Activated CD4-positive, alpha-beta memory T cell treated with anti-CD3 and anti-CD28 coated beads, Interleukin-2, amount 10 ng/mL, durations not matched to agents 7 days and 5 days (primary cell): ENCODE results near the gene STK4. TPM values are rescaled to one million over a fixed set of nuclear protein-coding genes. Genes with fewer than 3 reads are reported as not detected.
A peak's percentile ranks its signal among the peaks of the same experiment; 100 is the strongest.

ENCODE experiments used
- CTCF ChIA-PET: fragments of 350-600 bp; sonication (Branson Sonifier 250); formaldehyde crosslinking; loops from one replicate; lab custom pipeline; 2021; ENCODE audit warnings: antibody characterized with exemption, inconsistent platforms; lab: Charles Lee
- POLR2A ChIA-PET: fragments of 350-600 bp; sonication (Branson Sonifier 250); formaldehyde crosslinking; loops from one replicate; lab custom pipeline; 2021; ENCODE audit warnings: antibody characterized with exemption; lab: Charles Lee
- DNase-seq: peaks from one replicate; pipeline ENCODE4 v3.0.0-alpha.2; 2020
- H3K27ac Mint-ChIP-seq: one replicate; pipeline ENCODE4 v1.8.0; 2021; ENCODE audit warnings: mild to moderate bottlenecking, mixed read lengths
- H3K27me3 Mint-ChIP-seq: one replicate; pipeline ENCODE4 v1.8.0; 2021; ENCODE audit warnings: mixed read lengths
- H3K36me3 Mint-ChIP-seq: one replicate; pipeline ENCODE4 v1.8.0; 2021; ENCODE audit warnings: low read depth, mixed read lengths
- H3K4me1 Mint-ChIP-seq: one replicate; pipeline ENCODE4 v1.8.0; 2021; ENCODE audit warnings: mixed read lengths
- H3K4me3 Mint-ChIP-seq: one replicate; pipeline ENCODE4 v1.8.0; 2021; ENCODE audit warnings: mild to moderate bottlenecking, mixed read lengths
- H3K9me3 Mint-ChIP-seq: one replicate; pipeline ENCODE4 v1.8.0; 2021; ENCODE audit warnings: mixed read lengths
- total RNA-seq, 2 experiments: library from RNA; stranded (reverse); gene quantifications; one replicate each; pipeline ENCODE4 v1.2.3, GENCODE V29; 2021

STK4 gene
- total RNA-seq, 2 experiments from 2014 or later, result 204 to 213 TPM

DNA sequence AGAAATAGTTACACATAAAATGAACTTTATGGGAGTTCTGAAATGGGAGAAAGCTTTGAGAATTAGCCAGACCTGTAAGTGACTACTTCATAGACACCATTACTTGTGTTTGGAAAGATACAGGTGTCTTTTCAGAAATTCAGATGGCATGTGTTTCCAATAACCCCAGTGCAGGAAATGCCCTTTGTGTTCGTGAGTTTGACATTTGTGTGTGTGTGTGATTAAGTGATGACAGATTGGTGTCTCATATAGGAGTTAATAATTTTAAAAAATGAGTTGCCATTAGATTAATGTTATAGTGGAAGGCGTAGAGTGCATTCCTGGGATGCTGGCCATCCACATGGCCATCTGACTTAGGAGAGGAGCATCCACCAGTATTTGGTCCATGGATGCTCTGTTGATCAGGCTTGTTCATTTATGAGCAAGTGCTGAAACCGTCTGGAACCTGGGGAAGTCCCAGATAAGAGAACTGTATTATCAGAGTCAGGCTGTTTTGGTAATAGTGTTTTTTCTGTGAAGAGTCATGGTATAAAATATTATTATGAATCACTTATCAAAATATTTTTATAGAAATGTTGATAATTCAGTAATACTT, 3.1 kb downstream of the STK4 start:
- POLR2A ChIA-PET, result interaction anchor here (1.0 to 2.2 kb wide), 2 partner anchors 10 to 20 kb away, joined by 3 to 10 read pairs; partner anchors contain the start of gene TOMM34
- no peaks in the 10 kb centered on the region for H3K27me3 Mint-ChIP-seq
- no peak for DNase-seq
- peak overlapping the region; percentile 94 for H3K4me3 Mint-ChIP-seq
- H3K27ac Mint-ChIP-seq, result peak overlapping the region; percentile 98
- no peaks in the 10 kb centered on the region for H3K9me3 Mint-ChIP-seq
- peaks cover 55% of the 10 kb centered on the region for H3K4me1 Mint-ChIP-seq
- peaks cover 66% of the 10 kb centered on the region for H3K36me3 Mint-ChIP-seq
- CTCF ChIA-PET, result interaction anchor here (0.6 to 2.3 kb wide), 2 partner anchors 9 to 283 kb away, joined by 3 to 25 read pairs; no protein-coding TSS in a partner anchor

DNA sequence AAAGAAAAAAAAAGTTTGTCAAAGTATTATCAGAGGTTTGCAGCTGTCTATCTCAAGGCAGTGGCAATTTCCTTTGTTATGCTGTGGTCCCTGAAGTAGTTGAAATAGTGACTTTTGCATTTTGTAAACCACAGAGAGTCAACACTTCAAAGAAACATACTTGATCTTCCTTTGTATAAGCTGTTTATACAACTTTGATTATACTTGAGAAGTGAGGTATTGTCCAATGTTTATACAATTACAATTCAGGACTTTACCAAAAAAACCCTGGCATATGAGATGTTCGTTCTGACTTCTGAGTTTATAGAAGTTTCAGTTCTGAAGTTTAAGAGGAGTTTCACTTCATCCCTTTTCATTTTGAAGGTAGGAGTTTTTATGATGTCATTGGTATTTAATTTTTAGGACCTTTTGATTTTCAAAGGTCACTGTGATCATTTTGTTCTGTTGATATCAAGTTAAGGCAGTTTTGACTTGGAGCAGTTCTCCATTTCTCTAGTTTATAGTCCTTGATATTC, 4.0 kb downstream of the STK4 start:
- Mint-ChIP-seq H3K27me3 (no peaks in the 10 kb centered on the region), H3K9me3 (no peaks in the 10 kb centered on the region), H3K27ac (peak overlapping the region; percentile 93), H3K4me3 (peak overlapping the region; percentile 76), H3K36me3 (peaks cover 75% of the 10 kb centered on the region), H3K4me1 (peaks cover 57% of the 10 kb centered on the region)
- POLR2A ChIA-PET, result interaction anchor here (0.6 to 2.7 kb wide), 9 partner anchors 9 to 1095 kb away, joined by 3 to 22 read pairs (median 5); partner anchors contain the start of genes TOMM34 and YWHAB
- CTCF ChIA-PET, result interaction anchor here (1.0 to 1.9 kb wide), 2 partner anchors 27 to 74 kb away, joined by 4 read pairs; no protein-coding TSS in a partner anchor
- no peak for DNase-seq

- Mint-ChIP-seq H3K27ac (peak overlapping the region; percentile 53), H3K36me3 (peaks cover 81% of the 10 kb centered on the region), H3K27me3 (no peaks in the 10 kb centered on the region), H3K4me3 (no peak overlapping the region), H3K9me3 (no peaks in the 10 kb centered on the region), H3K4me1 (peaks cover 72% of the 10 kb centered on the region)
- DNase-seq, result no peak
- ChIA-PET POLR2A (interaction anchor here (1.7 kb wide), 1 partner anchor 10 kb away, joined by 4 read pairs; no protein-coding TSS in a partner anchor), CTCF (no interaction called here)
Observed at GRCh38 chr20:44973053-44973452, 6.7 kb downstream of the STK4 start.

GRCh38 chr20:44976698-44977097, 10.4 kb downstream of the STK4 start:
- H3K4me1 Mint-ChIP-seq, result peaks cover 74% of the 10 kb centered on the region
- peaks cover 86% of the 10 kb centered on the region for H3K36me3 Mint-ChIP-seq
- H3K27ac Mint-ChIP-seq, result peak overlapping the region; percentile 12
- no peaks in the 10 kb centered on the region for H3K9me3 Mint-ChIP-seq
- ChIA-PET CTCF (interaction anchor here (0.6 kb wide), 1 partner anchor 34 kb away, joined by 3 read pairs; no protein-coding TSS in a partner anchor), POLR2A (interaction anchor here (1.2 to 6.2 kb wide), 5 partner anchors 10 to 91 kb away, joined by 3 to 105 read pairs (median 9); partner anchors contain the start of genes PABPC1L, STK4, TOMM34 and YWHAB)
- H3K4me3 Mint-ChIP-seq, result no peak overlapping the region
- H3K27me3 Mint-ChIP-seq, result no peaks in the 10 kb centered on the region
- no peak for DNase-seq

DNA sequence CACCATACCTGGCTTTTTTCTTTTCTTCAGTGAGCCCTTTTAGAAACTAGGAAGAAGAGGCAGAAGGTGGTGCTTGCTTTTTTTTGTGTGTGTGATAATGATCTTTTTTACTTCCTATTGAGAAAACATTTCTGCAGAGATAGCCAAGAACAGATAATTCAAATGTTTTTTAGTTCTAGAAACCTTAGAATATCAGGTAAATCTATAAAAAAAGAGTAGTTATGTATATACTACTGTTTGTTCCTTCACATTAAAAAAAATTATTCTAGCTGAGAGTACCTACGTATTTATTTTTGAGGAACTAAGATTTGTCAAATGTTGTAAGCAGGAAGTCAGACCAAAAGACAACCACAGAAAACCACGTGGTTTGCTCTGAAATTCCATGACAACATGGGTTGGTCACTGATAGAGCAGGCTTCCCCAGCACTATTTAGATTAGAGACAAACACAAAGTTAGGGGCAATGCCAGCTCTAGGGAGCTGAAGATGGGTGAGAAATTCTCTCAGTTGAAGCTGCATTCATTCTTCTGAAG, 12.8 kb downstream of the STK4 start:
- Mint-ChIP-seq H3K27ac (peak overlapping the region; percentile 99), H3K4me3 (peak overlapping the region; percentile 72), H3K9me3 (no peaks in the 10 kb centered on the region), H3K27me3 (no peaks in the 10 kb centered on the region), H3K4me1 (peaks cover 71% of the 10 kb centered on the region), H3K36me3 (peaks cover 84% of the 10 kb centered on the region)
- ChIA-PET POLR2A (interaction anchor here (0.6 to 6.2 kb wide), 11 partner anchors 8 to 396 kb away, joined by 3 to 105 read pairs (median 9); partner anchors contain the start of genes STK4, TOMM34 and YWHAB), CTCF (interaction anchor here (0.8 to 2.9 kb wide), 7 partner anchors 8 to 32 kb away, joined by 3 to 25 read pairs (median 4); partner anchors contain the start of gene TOMM34)
- peak; percentile 79 for DNase-seq

- Mint-ChIP-seq H3K27ac (peak overlapping the region; percentile 41), H3K9me3 (no peaks in the 10 kb centered on the region), H3K27me3 (no peaks in the 10 kb centered on the region), H3K4me3 (no peak overlapping the region), H3K36me3 (peaks cover 76% of the 10 kb centered on the region), H3K4me1 (peaks cover 64% of the 10 kb centered on the region)
- ChIA-PET CTCF (interaction anchor here (0.6 kb wide), 1 partner anchor 331 kb away, joined by 4 read pairs; no protein-coding TSS in a partner anchor), POLR2A (interaction anchor here (0.6 to 1.2 kb wide), 2 partner anchors 14 to 16 kb away, joined by 3 read pairs; no protein-coding TSS in a partner anchor)
- DNase-seq, result no peak
Observed at GRCh38 chr20:44981736-44982406, 15.6 kb downstream of the STK4 start.

DNA sequence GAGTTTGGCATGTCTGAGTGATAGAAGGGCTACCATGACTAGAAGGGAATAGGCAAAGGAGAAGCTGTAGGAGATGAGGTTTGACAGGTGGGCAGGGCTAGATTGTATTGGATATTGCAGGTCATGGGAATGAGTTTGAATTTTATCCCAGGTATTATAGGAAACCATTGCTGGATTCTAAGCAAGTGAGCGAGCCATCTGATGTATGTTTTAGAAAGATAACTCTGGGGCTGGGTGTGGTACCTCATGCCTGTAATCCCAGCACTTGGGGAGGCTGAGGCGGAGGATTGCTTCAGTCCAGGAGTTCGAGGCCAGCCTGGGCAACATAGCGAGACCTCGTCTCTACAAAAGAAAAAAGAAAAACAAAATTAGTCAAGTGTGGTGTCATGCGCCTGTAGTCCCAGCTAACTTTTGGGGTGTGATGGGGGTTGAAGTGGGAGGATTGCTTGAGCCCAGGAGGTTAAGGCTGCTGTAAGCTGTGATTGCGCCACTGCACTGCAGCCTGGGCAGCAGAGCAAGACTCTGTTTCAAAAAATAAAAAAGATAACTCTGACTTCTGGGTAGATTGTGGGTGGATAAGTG, 16.9 kb downstream of the STK4 start:
- H3K27ac Mint-ChIP-seq, result peak overlapping the region; percentile 28
- POLR2A ChIA-PET, result interaction anchor here (1.1 to 1.5 kb wide), 3 partner anchors 9 to 16 kb away, joined by 3 to 4 read pairs (median 4); no protein-coding TSS in a partner anchor
- no peaks in the 10 kb centered on the region for H3K27me3 Mint-ChIP-seq
- no peaks in the 10 kb centered on the region for H3K9me3 Mint-ChIP-seq
- no peak for DNase-seq
- peaks cover 55% of the 10 kb centered on the region for H3K4me1 Mint-ChIP-seq
- H3K4me3 Mint-ChIP-seq, result no peak overlapping the region
- CTCF ChIA-PET, result no interaction called here
- H3K36me3 Mint-ChIP-seq, result peaks cover 77% of the 10 kb centered on the region

- no peaks in the 10 kb centered on the region for H3K27me3 Mint-ChIP-seq
- ChIA-PET POLR2A (interaction anchor here (2.1 to 3.1 kb wide), 2 partner anchors 10 to 22 kb away, joined by 15 to 22 read pairs; partner anchors contain the start of gene STK4), CTCF (no interaction called here)
- no peak for DNase-seq
- H3K27ac Mint-ChIP-seq, result no peak overlapping the region
- H3K36me3 Mint-ChIP-seq, result peaks cover 69% of the 10 kb centered on the region
- peaks cover 64% of the 10 kb centered on the region for H3K4me1 Mint-ChIP-seq
- no peak overlapping the region for H3K4me3 Mint-ChIP-seq
- H3K9me3 Mint-ChIP-seq, result no peaks in the 10 kb centered on the region
Observed at GRCh38 chr20:44988631-44989171, 22.4 kb downstream of the STK4 start.

DNA sequence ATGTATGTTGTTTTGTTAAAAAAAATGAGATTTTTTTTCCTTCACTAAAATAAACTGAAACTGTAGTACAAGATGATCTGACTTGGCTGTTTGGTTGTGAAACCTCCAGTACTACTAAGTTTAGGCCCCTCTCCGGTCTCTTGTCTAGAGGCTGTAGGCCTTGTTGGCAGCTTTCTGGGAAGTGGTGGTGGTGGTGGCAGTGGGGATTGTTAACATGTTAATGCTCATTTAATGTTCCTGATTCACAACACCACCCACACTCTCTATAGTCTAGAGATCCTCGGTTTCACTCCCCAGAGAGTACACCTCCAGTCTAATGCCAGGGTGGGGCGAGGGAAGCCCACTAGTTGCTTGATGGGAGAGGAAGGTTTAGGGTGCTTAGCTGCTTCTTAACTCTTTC, 24.1 kb downstream of the STK4 start:
- DNase-seq, result peak; percentile 50
- ChIA-PET CTCF (interaction anchor here (1.0 to 1.4 kb wide), 2 partner anchors 23 to 54 kb away, joined by 3 to 4 read pairs; no protein-coding TSS in a partner anchor), POLR2A (interaction anchor here (0.8 to 3.5 kb wide), 9 partner anchors 12 to 81 kb away, joined by 3 to 22 read pairs (median 4); partner anchors contain the start of genes STK4 and TOMM34)
- H3K36me3 Mint-ChIP-seq, result peaks cover 71% of the 10 kb centered on the region
- H3K4me1 Mint-ChIP-seq, result peaks cover 73% of the 10 kb centered on the region
- peak overlapping the region; percentile 88 for H3K27ac Mint-ChIP-seq
- H3K4me3 Mint-ChIP-seq, result peak overlapping the region; percentile 72
- H3K9me3 Mint-ChIP-seq, result no peaks in the 10 kb centered on the region
- no peaks in the 10 kb centered on the region for H3K27me3 Mint-ChIP-seq

DNA sequence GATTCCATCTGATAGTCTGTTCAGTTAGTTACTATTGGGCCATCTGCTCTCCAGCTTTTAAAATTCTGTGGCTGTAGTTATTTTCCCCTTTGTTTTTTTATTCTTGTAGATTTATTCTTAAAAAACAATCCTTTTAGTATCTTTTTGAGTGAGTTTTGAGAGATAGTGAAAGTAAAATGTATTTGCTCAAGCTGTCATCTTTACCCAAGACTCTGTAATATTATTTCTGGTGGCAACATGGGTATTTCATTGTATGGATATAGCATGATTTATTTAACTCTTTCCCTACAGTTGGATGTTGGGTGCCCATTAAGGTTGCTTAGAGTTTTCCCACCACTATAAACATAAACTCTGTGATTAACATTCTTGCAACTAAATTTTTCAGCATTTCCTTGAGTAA, 24.6 kb downstream of the STK4 start:
- CTCF ChIA-PET, result interaction anchor here (1.0 to 1.4 kb wide), 2 partner anchors 24 to 53 kb away, joined by 3 to 4 read pairs; no protein-coding TSS in a partner anchor
- H3K9me3 Mint-ChIP-seq, result no peaks in the 10 kb centered on the region
- peaks cover 70% of the 10 kb centered on the region for H3K36me3 Mint-ChIP-seq
- DNase-seq, result no peak
- peak overlapping the region; percentile 72 for H3K4me3 Mint-ChIP-seq
- peaks cover 74% of the 10 kb centered on the region for H3K4me1 Mint-ChIP-seq
- POLR2A ChIA-PET, result interaction anchor here (1.0 to 3.5 kb wide), 8 partner anchors 12 to 33 kb away, joined by 3 to 22 read pairs (median 6); partner anchors contain the start of genes STK4 and TOMM34
- H3K27me3 Mint-ChIP-seq, result no peaks in the 10 kb centered on the region
- H3K27ac Mint-ChIP-seq, result peak overlapping the region; percentile 88

DNA sequence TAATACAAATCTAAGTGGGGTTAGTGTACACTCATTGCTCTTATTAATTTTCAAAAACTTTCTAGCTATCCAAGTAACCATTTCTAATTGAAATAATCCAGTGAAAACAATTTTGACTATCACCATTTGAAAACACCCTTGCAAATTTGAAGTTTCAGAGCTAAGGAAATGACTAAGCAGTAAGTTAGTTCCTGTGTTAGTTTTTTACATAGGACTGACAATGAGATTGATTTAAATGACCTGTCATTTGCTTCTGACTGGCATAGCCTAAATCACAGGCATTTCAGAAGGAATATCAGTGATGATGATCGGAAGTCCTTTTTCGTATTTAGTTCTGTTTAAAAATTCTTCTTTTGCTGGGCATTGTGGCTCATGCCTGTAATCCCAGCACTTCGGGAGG, 27.0 kb downstream of the STK4 start:
- Mint-ChIP-seq H3K36me3 (peaks cover 73% of the 10 kb centered on the region), H3K4me1 (peaks cover 70% of the 10 kb centered on the region), H3K9me3 (no peaks in the 10 kb centered on the region), H3K4me3 (peak overlapping the region; percentile 59), H3K27ac (peak overlapping the region; percentile 84), H3K27me3 (no peaks in the 10 kb centered on the region)
- DNase-seq, result no peak
- ChIA-PET POLR2A (interaction anchor here (0.7 to 1.7 kb wide), 9 partner anchors 8 to 84 kb away, joined by 3 to 17 read pairs (median 3); partner anchors contain the start of genes PABPC1L, STK4 and TOMM34), CTCF (interaction anchor here (0.9 to 1.0 kb wide), 2 partner anchors 15 to 33 kb away, joined by 4 to 5 read pairs; partner anchors contain the start of gene TOMM34)
